Gastroesophageal sphincter (tissue), 3 donors: ENCODE data around the gene EFHC1.

Experiments used
- EP300 ChIP-seq: sonication (generic); formaldehyde crosslinking; IDR thresholded peaks from one replicate; pipeline ENCODE4 v1.6.1; 2017; ENCODE audit warnings: antibody characterized with exemption, mild to moderate bottlenecking
- POLR2A ChIP-seq, 2 donors: fragments of 450-650 bp; IDR thresholded peaks; one replicate each; pipeline ENCODE4 v1.6.1; 2017; ENCODE audit warnings: antibody characterized with exemption in 2 of 2, mild to moderate bottlenecking in 2 of 2, moderate library complexity in 1 of 2
- POLR2AphosphoS5 ChIP-seq: sonication (generic); formaldehyde crosslinking; IDR thresholded peaks from one replicate; pipeline ENCODE4 v1.6.1; 2017; ENCODE audit warnings: antibody characterized with exemption
- TF ChIP-seq, protein P1 (sequence below), 4 experiments: fragments of 200-600 bp in 2 of 4; fragments of 450-650 bp in 2 of 4; sonication (generic) in 1 of 4; IDR thresholded peaks; one replicate each; pipeline ENCODE4 v1.5.1; 2017 to 2019; ENCODE audit warnings: antibody characterized with exemption in 4 of 4, mild to moderate bottlenecking in 2 of 4, moderate library complexity in 2 of 4

GRCh38 chr6:52538252-52538900, 118.2 kb downstream of the EFHC1 start:
- TF ChIP-seq, protein P1, sequence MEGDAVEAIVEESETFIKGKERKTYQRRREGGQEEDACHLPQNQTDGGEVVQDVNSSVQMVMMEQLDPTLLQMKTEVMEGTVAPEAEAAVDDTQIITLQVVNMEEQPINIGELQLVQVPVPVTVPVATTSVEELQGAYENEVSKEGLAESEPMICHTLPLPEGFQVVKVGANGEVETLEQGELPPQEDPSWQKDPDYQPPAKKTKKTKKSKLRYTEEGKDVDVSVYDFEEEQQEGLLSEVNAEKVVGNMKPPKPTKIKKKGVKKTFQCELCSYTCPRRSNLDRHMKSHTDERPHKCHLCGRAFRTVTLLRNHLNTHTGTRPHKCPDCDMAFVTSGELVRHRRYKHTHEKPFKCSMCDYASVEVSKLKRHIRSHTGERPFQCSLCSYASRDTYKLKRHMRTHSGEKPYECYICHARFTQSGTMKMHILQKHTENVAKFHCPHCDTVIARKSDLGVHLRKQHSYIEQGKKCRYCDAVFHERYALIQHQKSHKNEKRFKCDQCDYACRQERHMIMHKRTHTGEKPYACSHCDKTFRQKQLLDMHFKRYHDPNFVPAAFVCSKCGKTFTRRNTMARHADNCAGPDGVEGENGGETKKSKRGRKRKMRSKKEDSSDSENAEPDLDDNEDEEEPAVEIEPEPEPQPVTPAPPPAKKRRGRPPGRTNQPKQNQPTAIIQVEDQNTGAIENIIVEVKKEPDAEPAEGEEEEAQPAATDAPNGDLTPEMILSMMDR (IDR thresholded peaks at IDR 0.05), result no peak
- no peak for TF ChIP-seq POLR2A (IDR thresholded peaks at IDR 0.05)
- TF ChIP-seq EP300, result no peak
- no peak for TF ChIP-seq POLR2AphosphoS5
